Tongue (tissue), 2 donors: ENCODE measurements around the gene IFNLR1. TPM values are rescaled to one million over a fixed set of nuclear protein-coding genes. Genes with fewer than 3 reads are reported as not detected.

Experiments used
- DNase-seq: peaks from one replicate; pipeline ENCODE4 v3.0.0-alpha.2; 2015
- total RNA-seq: library from RNA; depleted of rRNA; stranded (reverse); fragments of >200 nt; gene quantifications from one replicate; pipeline ENCODE4 v1.2.3, GENCODE V29; 2014

Gene IFNLR1
- total RNA-seq, 1 donor from 2014 or later: 0.62 TPM

GRCh38 chr1:24205345-24206082, 18.4 kb upstream of the IFNLR1 start:
- DNase-seq: no peak

GRCh38 chr1:24204116-24204515, 17.0 kb upstream of the IFNLR1 start:
- DNase-seq: no peak

- no peak for DNase-seq
These were observed 16.3 kb upstream of the IFNLR1 start for GRCh38 chr1:24203404-24203803.

- DNase-seq: no peak
These were observed 15.9 kb upstream of the IFNLR1 start for GRCh38 chr1:24202987-24203386.

- no peak for DNase-seq
These were observed 15.5 kb upstream of the IFNLR1 start for GRCh38 chr1:24202556-24202955.

- peak; percentile 84 for DNase-seq
These were observed 14.9 kb upstream of the IFNLR1 start for GRCh38 chr1:24201941-24202440.

GRCh38 chr1:24199291-24199900, 12.3 kb upstream of the IFNLR1 start:
- DNase-seq: peak; percentile 82

- DNase-seq: no peak
These were observed 11.7 kb upstream of the IFNLR1 start for GRCh38 chr1:24198766-24199165.

- no peak for DNase-seq
These were observed 8.8 kb upstream of the IFNLR1 start for GRCh38 chr1:24195874-24196273.

GRCh38 chr1:24195136-24195535, 8.0 kb upstream of the IFNLR1 start:
- no peak for DNase-seq

- DNase-seq: peak; percentile 76
These were observed 6.0 kb upstream of the IFNLR1 start for GRCh38 chr1:24193046-24193445.

GRCh38 chr1:24191860-24192259, 4.8 kb upstream of the IFNLR1 start:
- DNase-seq: no peak

GRCh38 chr1:24190983-24191461, 3.9 kb upstream of the IFNLR1 start:
- DNase-seq: peak; percentile 74

GRCh38 chr1:24189528-24189927, 2.4 kb upstream of the IFNLR1 start:
- DNase-seq: no peak

- DNase-seq: no peak
These were observed 437 bp downstream of the IFNLR1 start for GRCh38 chr1:24186711-24186992.

GRCh38 chr1:24186031-24186710, 918 bp downstream of the IFNLR1 start:
- no peak for DNase-seq

GRCh38 chr1:24185076-24185475, 2.0 kb downstream of the IFNLR1 start:
- DNase-seq: no peak

GRCh38 chr1:24182061-24182460, 5.0 kb downstream of the IFNLR1 start:
- no peak for DNase-seq

- no peak for DNase-seq
These were observed 5.5 kb downstream of the IFNLR1 start for GRCh38 chr1:24181619-24182018.

GRCh38 chr1:24180676-24181075, 6.4 kb downstream of the IFNLR1 start:
- no peak for DNase-seq

- no peak for DNase-seq
These were observed 7.7 kb downstream of the IFNLR1 start for GRCh38 chr1:24179251-24179840.

- no peak for DNase-seq
These were observed 8.7 kb downstream of the IFNLR1 start for GRCh38 chr1:24178407-24178806.

GRCh38 chr1:24177161-24177560, 9.9 kb downstream of the IFNLR1 start:
- DNase-seq: no peak
